Astrocyte of the spinal cord (primary cell): ENCODE results near the gene STK32C.
"Not testable (repeated sequence)": the region's sequence is repeated elsewhere in the genome, so short reads cannot be mapped to it uniquely, and the experiment has no call there.

Source experiments
- DNase-seq: peaks from one replicate; pipeline ENCODE4 v3.0.0; 2011; ENCODE audit warnings: low read depth, low spot score
- H3K4me3 ChIP-seq: 2 replicates; pipeline ENCODE4 v1.5.1; 2011; ENCODE audit warnings: low read depth, mild to moderate bottlenecking, low read length, moderate library complexity
- CTCF ChIP-seq: IDR thresholded peaks from 2 replicates; pipeline ENCODE4 v1.5.1; 2012; ENCODE audit warnings: low read depth, mild to moderate bottlenecking, low read length, inconsistent platforms
- in situ Hi-C: cut with HindIII; loops from 2 replicates; pipeline ENCODE4 v1.10.0; 2017; ENCODE audit warnings: low sequenced_read_pairs

STK32C gene

GRCh38 chr10:132320654-132321469 lies 13.1 kb upstream of the STK32C start:
- no peak for DNase-seq
- no peak overlapping the region for H3K4me3 ChIP-seq
- in situ Hi-C loops, result no loop called here
- no peak for TF ChIP-seq CTCF

- no peak for TF ChIP-seq CTCF
- peak; percentile 88 for DNase-seq
- in situ Hi-C loops, result no loop called here
- H3K4me3 ChIP-seq, result no peak overlapping the region
Observed at GRCh38 chr10:132319853-132320653, 12.3 kb upstream of the STK32C start.

- H3K4me3 ChIP-seq, in situ Hi-C loops, DNase-seq: not testable (repeated sequence)
Observed at GRCh38 chr10:132317477-132317876, 9.7 kb upstream of the STK32C start.

GRCh38 chr10:132316133-132316532 lies 8.4 kb upstream of the STK32C start:
- TF ChIP-seq CTCF, result no peak
- no peak for DNase-seq
- in situ Hi-C loops, result no loop called here
- no peak overlapping the region for H3K4me3 ChIP-seq

GRCh38 chr10:132314881-132315280 lies 7.1 kb upstream of the STK32C start:
- H3K4me3 ChIP-seq, DNase-seq, in situ Hi-C loops: not testable (repeated sequence)

GRCh38 chr10:132314336-132314735 lies 6.6 kb upstream of the STK32C start:
- in situ Hi-C loops, result no loop called here

GRCh38 chr10:132313865-132314264 lies 6.1 kb upstream of the STK32C start:
- H3K4me3 ChIP-seq, result no peak overlapping the region
- no peak for TF ChIP-seq CTCF
- in situ Hi-C loops, result no loop called here
- DNase-seq, result no peak

More at GRCh38 chr10:132314336-132314735, 6.6 kb upstream of the STK32C start:
- no peak for TF ChIP-seq CTCF
- no peak for DNase-seq
- H3K4me3 ChIP-seq, result no peak overlapping the region
